Measurements from ENCODE around the gene REV3L.
"Not testable (repeated sequence)": the region's sequence is repeated elsewhere in the genome, so short reads cannot be mapped to it uniquely, and the experiment has no call there.

REV3L gene

GRCh38 chr6:111291336-111292259 is 191.4 kb downstream of the REV3L start:
- no peak for DNase-seq (ENCODE audit: low read depth)

- not testable (repeated sequence) for DNase-seq (ENCODE audit: low read depth)
These were observed 192.2 kb downstream of the REV3L start for GRCh38 chr6:111290689-111291335.

DNA sequence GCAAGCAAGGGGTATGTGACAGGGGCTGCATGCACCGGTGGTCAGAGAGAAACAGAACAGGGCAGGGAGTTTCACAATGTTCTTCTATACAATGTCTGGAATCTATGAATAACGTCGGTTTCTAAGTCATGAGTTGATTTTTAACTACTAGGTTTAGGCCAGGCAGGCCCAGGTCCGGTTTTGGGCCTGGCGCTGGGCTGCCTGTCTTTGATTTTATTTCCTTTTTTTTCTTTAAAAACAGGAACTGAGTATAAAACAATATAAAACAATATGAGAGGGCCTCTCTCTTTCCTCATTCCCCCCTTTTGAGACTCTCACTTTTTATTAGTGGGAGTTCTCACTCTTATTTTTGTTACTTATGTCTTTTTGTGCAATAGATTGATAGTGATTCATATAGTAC is 198.7 kb downstream of the REV3L start:
- DNase-seq (ENCODE audit: low read depth): not testable (repeated sequence)

- DNase-seq (ENCODE audit: low read depth): no peak
These were observed 199.3 kb downstream of the REV3L start for GRCh38 chr6:111283707-111284106.

DNA sequence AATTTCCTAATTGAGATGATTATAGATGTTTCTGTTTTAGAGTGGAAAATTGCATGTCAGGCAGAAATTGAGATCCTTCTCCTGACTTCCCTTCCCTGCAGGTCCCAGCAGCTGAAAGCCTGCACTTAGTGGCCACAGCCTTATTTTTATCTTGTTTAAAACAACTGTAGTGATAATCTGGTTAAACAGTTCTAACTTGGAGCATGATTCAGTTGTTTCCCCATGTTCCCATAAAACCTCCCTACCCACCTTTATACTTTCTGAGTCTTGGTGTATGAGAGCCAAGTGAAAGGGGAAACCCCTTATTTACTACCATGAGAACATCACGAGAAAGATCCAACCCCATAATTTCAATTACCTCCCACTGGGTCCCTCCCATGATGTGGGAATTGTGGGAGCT is 200.5 kb downstream of the REV3L start:
- no peak for DNase-seq (ENCODE audit: low read depth)

GRCh38 chr6:111280445-111280955 is 202.5 kb downstream of the REV3L start:
- DNase-seq (ENCODE audit: low read depth): no peak

- no peak for DNase-seq (ENCODE audit: low read depth)
These were observed 204.3 kb downstream of the REV3L start for GRCh38 chr6:111278731-111279130.

DNA sequence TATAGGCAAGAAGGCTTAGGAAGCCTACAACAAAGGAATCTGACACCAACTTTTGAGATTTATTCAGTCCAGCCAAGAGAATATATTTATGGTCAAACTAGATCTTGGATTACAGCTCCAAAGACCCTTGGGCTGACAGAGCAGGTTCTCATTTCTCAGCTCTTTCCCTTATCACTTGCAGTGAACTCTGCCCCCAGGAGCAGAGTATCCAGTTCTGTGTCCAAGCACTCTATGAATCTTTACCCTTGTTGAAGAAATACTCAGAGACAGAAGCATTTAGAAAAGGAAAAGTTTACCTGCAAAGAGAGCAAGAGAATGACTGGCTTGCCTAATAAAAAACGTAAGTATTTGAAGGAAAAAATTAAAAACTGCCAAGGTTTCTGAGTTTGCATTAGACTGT is 205.2 kb downstream of the REV3L start:
- no peak for DNase-seq (ENCODE audit: low read depth)

GRCh38 chr6:111276736-111277135 is 206.3 kb downstream of the REV3L start:
- DNase-seq (ENCODE audit: low read depth): no peak

DNA sequence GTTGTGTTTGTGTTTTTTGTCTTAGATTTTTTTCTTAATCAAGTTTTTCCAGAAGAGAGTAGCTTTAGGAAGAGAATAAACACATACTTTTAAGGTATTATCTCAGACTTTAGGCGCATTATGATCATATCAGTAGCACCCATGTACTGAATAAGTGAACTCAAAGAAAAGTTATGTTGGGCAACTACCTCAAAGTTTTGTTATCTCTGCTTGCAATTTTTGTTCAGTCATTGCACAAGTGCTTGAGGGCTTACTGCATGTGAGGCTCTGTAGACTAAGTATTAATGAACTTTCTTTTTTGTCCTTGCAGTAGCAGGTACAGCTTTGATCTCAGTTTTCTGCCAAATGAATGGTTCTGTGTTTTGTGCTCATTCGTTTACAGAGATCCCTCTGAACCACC is 206.7 kb downstream of the REV3L start:
- no peak for DNase-seq (ENCODE audit: low read depth)

DNA sequence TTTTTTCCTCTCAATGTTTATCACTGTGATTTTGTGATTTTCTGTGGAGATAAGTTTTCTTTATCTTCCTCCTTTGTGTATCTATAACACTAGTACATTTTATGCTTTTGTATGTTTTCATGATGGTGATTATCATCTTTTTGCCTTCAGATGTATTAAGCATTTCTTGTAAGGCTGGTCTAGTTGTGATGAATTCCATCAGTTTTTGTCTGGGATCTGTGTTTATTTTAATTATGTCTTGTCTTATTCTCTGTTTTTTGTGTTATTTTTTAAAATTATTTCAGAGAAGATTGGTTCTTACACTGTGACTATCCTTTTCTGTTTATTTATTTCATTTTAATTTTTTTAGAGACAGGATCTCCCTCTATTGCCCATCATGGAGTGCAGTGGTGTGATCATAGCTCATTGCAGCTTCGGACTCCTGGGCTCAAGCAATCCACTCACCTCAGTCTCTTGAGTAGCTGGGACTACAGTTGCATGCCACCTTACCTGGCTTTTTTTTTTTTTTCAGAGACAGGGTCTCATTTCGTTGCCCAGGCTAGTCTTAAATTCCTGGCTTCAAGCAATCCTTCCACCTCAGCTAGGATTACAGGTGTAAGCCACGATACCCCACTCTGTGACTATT is 208.3 kb downstream of the REV3L start:
- DNase-seq (ENCODE audit: low read depth): no peak

GRCh38 chr6:111270121-111270520 is 212.9 kb downstream of the REV3L start:
- no peak for DNase-seq (ENCODE audit: low read depth)

GRCh38 chr6:111269401-111269970 is 213.5 kb downstream of the REV3L start:
- no peak for DNase-seq (ENCODE audit: low read depth)

DNA sequence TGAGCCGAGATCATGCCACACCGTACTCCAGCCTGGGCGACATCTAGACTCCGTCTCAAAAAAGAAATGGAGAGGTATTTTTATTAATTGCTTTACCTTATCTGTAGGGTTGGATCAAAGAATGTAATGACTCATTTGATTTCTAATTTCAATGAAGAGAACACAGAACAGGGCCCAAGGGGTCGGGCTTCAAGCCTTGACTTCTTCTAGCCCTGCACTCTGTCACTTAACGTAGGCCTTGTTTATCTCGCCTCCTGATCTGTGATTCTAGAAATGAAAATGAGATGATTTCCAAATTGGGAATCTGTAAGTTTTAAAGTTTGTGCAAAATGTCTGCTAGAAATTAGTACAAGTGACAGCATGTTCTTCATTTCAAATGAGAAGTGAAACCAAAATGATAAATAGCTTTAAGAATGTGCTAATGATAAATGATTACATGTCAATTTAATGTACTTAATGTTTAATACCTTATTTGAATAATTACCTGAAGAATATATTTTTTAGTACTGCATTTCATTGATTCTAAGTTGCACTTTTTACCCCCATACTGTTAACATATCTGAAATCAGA is 215.2 kb downstream of the REV3L start:
- DNase-seq (ENCODE audit: low read depth): no peak

DNA sequence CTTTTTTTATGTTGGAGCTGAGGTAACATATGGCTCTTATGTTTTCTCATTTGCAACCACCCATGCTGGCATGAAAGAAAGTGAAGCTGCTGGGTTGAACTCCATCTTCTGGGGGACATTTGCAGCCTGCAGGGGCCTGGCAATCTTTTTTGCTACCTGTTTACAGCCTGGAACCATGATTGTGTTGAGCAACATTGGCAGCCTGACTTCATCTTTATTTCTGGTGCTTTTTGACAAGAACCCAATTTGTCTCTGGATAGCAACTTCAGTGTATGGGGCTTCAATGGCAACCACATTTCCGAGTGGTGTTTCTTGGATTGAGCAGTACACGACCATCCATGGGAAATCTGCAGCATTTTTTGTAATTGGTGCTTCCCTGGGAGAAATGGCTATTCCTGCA is 216.7 kb downstream of the REV3L start:
- no peak for DNase-seq (ENCODE audit: low read depth)

DNA sequence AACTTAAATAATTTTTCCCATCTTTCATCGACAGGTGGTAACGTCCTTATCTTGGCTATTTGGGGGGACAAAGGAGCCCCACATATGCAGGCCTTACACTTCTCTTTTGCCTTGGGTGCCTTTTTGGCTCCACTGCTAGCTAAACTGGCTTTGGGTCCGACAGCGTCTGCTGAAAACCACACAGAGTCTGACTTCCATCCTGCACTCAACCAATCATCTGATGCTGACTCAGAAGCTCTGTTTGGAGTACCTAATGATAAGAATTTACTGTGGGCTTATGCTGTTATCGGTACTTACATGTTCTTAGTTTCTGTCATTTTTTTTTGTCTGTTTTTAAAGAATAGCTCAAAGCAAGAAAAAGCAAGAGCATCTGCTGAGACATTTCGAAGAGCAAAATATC is 217.2 kb downstream of the REV3L start:
- no peak for DNase-seq (ENCODE audit: low read depth)

DNA sequence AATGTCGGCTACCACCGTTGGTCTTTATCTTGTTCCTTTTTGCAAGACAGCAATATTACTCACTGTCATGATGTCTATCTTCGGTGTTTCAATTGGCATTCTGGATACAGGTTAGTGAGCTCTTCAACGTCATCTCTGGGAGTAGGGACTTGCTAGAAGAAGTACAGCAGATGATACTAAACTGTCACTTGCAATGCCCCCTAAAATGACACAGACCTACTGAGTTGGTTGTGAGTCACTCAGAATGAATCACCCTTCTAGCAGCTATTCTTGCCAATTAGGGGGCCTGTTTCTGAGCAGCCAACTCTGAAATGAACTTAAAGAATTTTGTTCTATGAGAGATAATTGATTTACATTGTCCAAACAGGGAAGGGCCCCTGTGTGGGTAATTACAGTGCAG is 219.2 kb downstream of the REV3L start:
- DNase-seq (ENCODE audit: low read depth): no peak

GRCh38 chr6:111260570-111261298 is 222.3 kb downstream of the REV3L start:
- DNase-seq (ENCODE audit: low read depth): no peak

GRCh38 chr6:111259089-111259831 is 223.8 kb downstream of the REV3L start:
- peak; percentile 98 for DNase-seq (ENCODE audit: low read depth)

DNA sequence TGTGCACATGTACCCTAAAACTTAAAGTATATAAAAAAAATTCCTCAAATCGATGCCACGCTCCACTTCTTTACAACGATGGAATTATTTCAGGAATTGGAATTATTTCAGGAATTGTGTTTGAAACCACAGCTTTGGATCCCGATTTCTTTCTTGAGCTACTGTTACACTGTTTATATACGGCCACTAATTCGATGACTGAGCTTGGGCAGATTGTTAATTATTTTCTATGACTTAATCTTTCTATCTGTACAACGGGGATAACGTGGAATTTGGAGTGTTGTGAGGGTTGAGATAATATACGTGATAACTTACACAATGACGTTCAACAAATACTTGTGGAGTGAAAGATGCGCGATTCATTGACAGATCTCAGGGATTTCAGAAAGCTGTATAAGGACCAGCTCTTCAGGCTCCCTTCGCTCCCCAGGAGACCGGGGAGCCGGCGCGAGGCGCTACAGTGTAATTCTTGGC is 224.4 kb downstream of the REV3L start:
- no peak for DNase-seq (ENCODE audit: low read depth)

Measured in T follicular helper cell (primary cell).